RWPE2 (cell line): ENCODE results near the gene TLE7.

Experiments
- ATAC-seq: fragments of 200-7000 bp; cut with Tn5 transposase; 3 replicates; pipeline ENCODE4 v1.9.1; 2021; ENCODE audit warnings: low read depth
- DNase-seq: peaks from one replicate; pipeline ENCODE4 v3.0.0-alpha.2; 2020; ENCODE audit warnings: low spot score
- H3K27ac ChIP-seq: fragments of 450-650 bp; 2 replicates; pipeline ENCODE4 v1.5.1; 2017; ENCODE audit warnings: mild to moderate bottlenecking; ENCODE audit not compliant: poor library complexity, severe bottlenecking
- H3K27me3 ChIP-seq: fragments of 250-450 bp; sonication (Bioruptor Pico); 2 replicates; pipeline ENCODE4 v1.5.1; 2021; ENCODE audit warnings: mild to moderate bottlenecking, moderate library complexity; ENCODE audit not compliant: insufficient read depth, poor library complexity, severe bottlenecking
- H3K36me3 ChIP-seq: fragments of 250-450 bp; sonication (Bioruptor Pico); 2 replicates; pipeline ENCODE4 v1.5.1; 2020; ENCODE audit warnings: low read depth, mild to moderate bottlenecking, moderate library complexity
- H3K4me1 ChIP-seq: fragments of 250-450 bp; sonication (Bioruptor Pico); 2 replicates; pipeline ENCODE4 v1.5.1; 2021; ENCODE audit warnings: mild to moderate bottlenecking, moderate library complexity; ENCODE audit not compliant: insufficient read depth, poor library complexity, severe bottlenecking
- H3K4me3 ChIP-seq: fragments of 250-450 bp; sonication (Bioruptor Pico); 2 replicates; pipeline ENCODE4 v1.5.1; 2021; ENCODE audit warnings: mild to moderate bottlenecking, moderate library complexity; ENCODE audit not compliant: severe bottlenecking
- H3K9me3 ChIP-seq: fragments of 250-450 bp; sonication (Bioruptor Pico); 2 replicates; pipeline ENCODE4 v1.5.1; 2021; ENCODE audit warnings: mild to moderate bottlenecking, moderate library complexity; ENCODE audit not compliant: severe bottlenecking
- CTCF ChIP-seq: fragments of 450-650 bp; IDR thresholded peaks from one replicate; pipeline ENCODE4 v1.5.1; 2017; ENCODE audit warnings: mild to moderate bottlenecking, moderate library complexity; ENCODE audit not compliant: poor library complexity, severe bottlenecking

TLE7 gene

GRCh38 chr16:71410146-71410545 lies 31.7 kb downstream of the TLE7 start:
- no peaks in the 10 kb centered on the region for H3K4me1 ChIP-seq
- no peak for TF ChIP-seq CTCF
- no peak for DNase-seq
- H3K27ac ChIP-seq, result no peak overlapping the region
- H3K36me3 ChIP-seq, result no peaks in the 10 kb centered on the region
- no peaks in the 10 kb centered on the region for H3K9me3 ChIP-seq
- ATAC-seq, result no peak
- H3K27me3 ChIP-seq, result peaks cover 31% of the 10 kb centered on the region
- H3K4me3 ChIP-seq, result no peak overlapping the region

- TF ChIP-seq CTCF, result no peak
- Histone ChIP-seq H3K36me3 (no peaks in the 10 kb centered on the region), H3K9me3 (no peaks in the 10 kb centered on the region), H3K27ac (no peak overlapping the region), H3K4me3 (no peak overlapping the region), H3K4me1 (no peaks in the 10 kb centered on the region), H3K27me3 (peaks cover 31% of the 10 kb centered on the region)
- ATAC-seq, result no peak
- no peak for DNase-seq
These were observed 32.7 kb downstream of the TLE7 start for GRCh38 chr16:71409011-71409775.

- Histone ChIP-seq H3K4me3 (no peak overlapping the region), H3K9me3 (peaks cover 3% of the 10 kb centered on the region), H3K27ac (no peak overlapping the region), H3K4me1 (no peaks in the 10 kb centered on the region), H3K27me3 (peaks cover 31% of the 10 kb centered on the region), H3K36me3 (no peaks in the 10 kb centered on the region)
- DNase-seq (no peak), ATAC-seq (no peak)
- no peak for TF ChIP-seq CTCF
These were observed 33.3 kb downstream of the TLE7 start for GRCh38 chr16:71408536-71408935.

- H3K27me3 ChIP-seq, result peaks cover 31% of the 10 kb centered on the region
- ATAC-seq (no peak), DNase-seq (no peak)
- no peaks in the 10 kb centered on the region for H3K36me3 ChIP-seq
- peaks cover 3% of the 10 kb centered on the region for H3K9me3 ChIP-seq
- no peaks in the 10 kb centered on the region for H3K4me1 ChIP-seq
- no peak overlapping the region for H3K27ac ChIP-seq
- TF ChIP-seq CTCF, result no peak
- no peak overlapping the region for H3K4me3 ChIP-seq
These were observed 34.1 kb downstream of the TLE7 start for GRCh38 chr16:71407731-71408130.

- no peak overlapping the region for H3K27ac ChIP-seq
- peaks cover 3% of the 10 kb centered on the region for H3K9me3 ChIP-seq
- H3K36me3 ChIP-seq, result no peaks in the 10 kb centered on the region
- no peaks in the 10 kb centered on the region for H3K4me1 ChIP-seq
- H3K4me3 ChIP-seq, result no peak overlapping the region
- no peak for TF ChIP-seq CTCF
- ATAC-seq, result no peak
- no peak for DNase-seq
- H3K27me3 ChIP-seq, result peaks cover 31% of the 10 kb centered on the region
These were observed 35.1 kb downstream of the TLE7 start for GRCh38 chr16:71406724-71407123.
